CD4-positive, alpha-beta T cell treated with Interferon gamma for 1 hour (primary cell): ENCODE results near the gene GRIK5.

Source experiments
- DNase-seq: peaks from one replicate; pipeline ENCODE4 v3.0.0-alpha.2; 2020

GRIK5 gene

GRCh38 chr19:42075364-42075615, 5.3 kb upstream of the GRIK5 start:
- no peak for DNase-seq

GRCh38 chr19:42074513-42075363, 4.7 kb upstream of the GRIK5 start:
- DNase-seq = no peak

GRCh38 chr19:42071247-42071646, 1.2 kb upstream of the GRIK5 start:
- DNase-seq = no peak

- no peak for DNase-seq
Measured at GRCh38 chr19:42068756-42069571, 1.0 kb downstream of the GRIK5 start.

- no peak for DNase-seq
Measured at GRCh38 chr19:42068361-42068755, 1.6 kb downstream of the GRIK5 start.

GRCh38 chr19:42067315-42067888, 2.6 kb downstream of the GRIK5 start:
- no peak for DNase-seq

- no peak for DNase-seq
Measured at GRCh38 chr19:42066075-42066754, 3.8 kb downstream of the GRIK5 start.

GRCh38 chr19:42065511-42065910, 4.5 kb downstream of the GRIK5 start:
- DNase-seq = no peak

- no peak for DNase-seq
Measured at GRCh38 chr19:42065051-42065450, 5.0 kb downstream of the GRIK5 start.

GRCh38 chr19:42064432-42064831, 5.6 kb downstream of the GRIK5 start:
- DNase-seq = no peak

GRCh38 chr19:42062381-42062780, 7.6 kb downstream of the GRIK5 start:
- no peak for DNase-seq

- DNase-seq = no peak
Measured at GRCh38 chr19:42060117-42060516, 9.9 kb downstream of the GRIK5 start.

- DNase-seq = no peak
Measured at GRCh38 chr19:42059196-42059595, 10.8 kb downstream of the GRIK5 start.

GRCh38 chr19:42057846-42058245, 12.2 kb downstream of the GRIK5 start:
- DNase-seq = no peak

GRCh38 chr19:42054205-42054604, 15.8 kb downstream of the GRIK5 start:
- no peak for DNase-seq

- no peak for DNase-seq
Measured at GRCh38 chr19:42053037-42053935, 16.7 kb downstream of the GRIK5 start.

- no peak for DNase-seq
Measured at GRCh38 chr19:42052241-42052863, 17.7 kb downstream of the GRIK5 start.

GRCh38 chr19:42051166-42052115, 18.6 kb downstream of the GRIK5 start:
- no peak for DNase-seq

- no peak for DNase-seq
Measured at GRCh38 chr19:42048992-42049391, 21.0 kb downstream of the GRIK5 start.

- no peak for DNase-seq
Measured at GRCh38 chr19:42045575-42045974, 24.4 kb downstream of the GRIK5 start.
